ENCODE results near the gene FBXO22.

GRCh38 chr15:75861750-75862402 is 41.8 kb upstream of the FBXO22 start:
- TF ChIP-seq, protein P1, sequence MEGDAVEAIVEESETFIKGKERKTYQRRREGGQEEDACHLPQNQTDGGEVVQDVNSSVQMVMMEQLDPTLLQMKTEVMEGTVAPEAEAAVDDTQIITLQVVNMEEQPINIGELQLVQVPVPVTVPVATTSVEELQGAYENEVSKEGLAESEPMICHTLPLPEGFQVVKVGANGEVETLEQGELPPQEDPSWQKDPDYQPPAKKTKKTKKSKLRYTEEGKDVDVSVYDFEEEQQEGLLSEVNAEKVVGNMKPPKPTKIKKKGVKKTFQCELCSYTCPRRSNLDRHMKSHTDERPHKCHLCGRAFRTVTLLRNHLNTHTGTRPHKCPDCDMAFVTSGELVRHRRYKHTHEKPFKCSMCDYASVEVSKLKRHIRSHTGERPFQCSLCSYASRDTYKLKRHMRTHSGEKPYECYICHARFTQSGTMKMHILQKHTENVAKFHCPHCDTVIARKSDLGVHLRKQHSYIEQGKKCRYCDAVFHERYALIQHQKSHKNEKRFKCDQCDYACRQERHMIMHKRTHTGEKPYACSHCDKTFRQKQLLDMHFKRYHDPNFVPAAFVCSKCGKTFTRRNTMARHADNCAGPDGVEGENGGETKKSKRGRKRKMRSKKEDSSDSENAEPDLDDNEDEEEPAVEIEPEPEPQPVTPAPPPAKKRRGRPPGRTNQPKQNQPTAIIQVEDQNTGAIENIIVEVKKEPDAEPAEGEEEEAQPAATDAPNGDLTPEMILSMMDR (conservative IDR thresholded peaks at IDR 0.05 in 1 of 2, IDR thresholded peaks at IDR 0.05 in 1 of 2; ENCODE audit: extremely low read depth in 1 of 2, insufficient read depth in 1 of 2, low read depth in 1 of 2, low read length in 2 of 2), result no peak
- TF ChIP-seq EZH2 (IDR thresholded peaks at IDR 0.05; ENCODE audit: borderline replicate concordance, low read length), result no peak
